Measurements from ENCODE around the gene PLEKHF1. TPM values are rescaled to one million over a fixed set of nuclear protein-coding genes. Genes with fewer than 3 reads are reported as not detected.
"Not testable (repeated sequence)": the region's sequence is repeated elsewhere in the genome, so short reads cannot be mapped to it uniquely, and the experiment has no call there.

Gene PLEKHF1
- total RNA-seq, 4 donors from 2014 or later, result 4.3 to 20.8 (median 17.1) TPM

DNA sequence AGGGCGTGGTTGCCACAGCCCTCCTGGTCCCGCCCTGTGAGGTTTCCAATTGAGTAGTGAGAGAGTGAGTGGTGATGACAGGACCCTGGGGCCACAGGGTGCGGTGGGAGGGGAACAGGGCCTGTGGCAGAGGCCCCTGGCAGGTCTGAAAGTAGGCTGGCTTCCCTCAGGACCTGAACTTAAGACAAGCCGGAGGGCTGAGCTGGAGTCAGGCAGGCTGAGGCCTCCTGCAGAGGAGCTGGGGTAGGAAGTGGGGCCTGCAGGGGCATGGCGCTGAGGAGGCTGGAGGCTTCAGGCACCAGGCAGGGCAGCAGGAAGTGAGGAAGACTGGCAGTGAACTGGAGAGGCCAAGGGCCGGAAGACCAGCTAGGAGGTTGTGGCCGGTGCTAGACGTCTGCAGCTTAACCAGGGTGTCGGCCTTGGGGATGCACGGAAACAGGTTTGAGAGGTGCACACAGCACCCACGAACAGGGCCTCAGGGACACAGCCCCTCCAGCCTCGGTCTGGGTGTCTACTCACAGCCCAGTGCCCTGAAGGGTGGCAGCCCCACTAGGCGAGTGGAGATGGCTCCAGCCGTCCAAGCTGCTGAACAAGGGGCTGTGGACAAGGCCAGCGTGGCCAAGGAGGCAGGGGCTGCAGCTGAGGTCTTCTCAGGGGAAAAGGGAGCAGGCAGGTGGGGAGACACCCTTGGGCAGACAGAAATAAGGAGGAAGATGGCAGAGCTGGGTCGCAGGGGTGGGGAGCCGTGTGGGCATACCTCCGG is 41.4 kb upstream of the PLEKHF1 start:
- Histone ChIP-seq H3K27ac (peak overlapping the region in 1 of 4 donors; percentile 13), H3K36me3 (no peaks in the 10 kb centered on the region), H3K27me3 (peaks cover 0 to 19% (median 0%) of the 10 kb centered on the region in 4 donors), H3K4me1 (peaks cover 0 to 2% (median 0%) of the 10 kb centered on the region in 3 donors), H3K4me3 (peak overlapping the region in 1 of 4 donors; percentile 4), H3K9me3 (no peaks in the 10 kb centered on the region)
- no peak for DNase-seq
- 60 to 84% methylated on average over 9 to 14 of the region's 18 CpGs for WGBS, 2 donors
- intact Hi-C loops (cut with DNase I), result no loop called here
- TF ChIP-seq POLR2A (IDR thresholded peaks at IDR 0.05) (no peak), CTCF (IDR thresholded peaks at IDR 0.05) (no peak)

GRCh38 chr19:29624489-29625185 is 40.6 kb upstream of the PLEKHF1 start:
- Histone ChIP-seq H3K4me3 (peak overlapping the region in 1 of 4 donors; percentile 4), H3K27me3 (peaks cover 0 to 19% (median 0%) of the 10 kb centered on the region in 4 donors), H3K36me3 (no peaks in the 10 kb centered on the region), H3K9me3 (no peaks in the 10 kb centered on the region), H3K27ac (no peak overlapping the region), H3K4me1 (peaks cover 0 to 2% (median 0%) of the 10 kb centered on the region in 3 donors)
- TF ChIP-seq CTCF (IDR thresholded peaks at IDR 0.05), result no peak
- no peak for TF ChIP-seq POLR2A (IDR thresholded peaks at IDR 0.05)
- 38 to 67% methylated on average over 2 to 4 of the region's 6 CpGs for WGBS, 2 donors
- DNase-seq, result no peak
- intact Hi-C loops (cut with DNase I), result no loop called here

DNA sequence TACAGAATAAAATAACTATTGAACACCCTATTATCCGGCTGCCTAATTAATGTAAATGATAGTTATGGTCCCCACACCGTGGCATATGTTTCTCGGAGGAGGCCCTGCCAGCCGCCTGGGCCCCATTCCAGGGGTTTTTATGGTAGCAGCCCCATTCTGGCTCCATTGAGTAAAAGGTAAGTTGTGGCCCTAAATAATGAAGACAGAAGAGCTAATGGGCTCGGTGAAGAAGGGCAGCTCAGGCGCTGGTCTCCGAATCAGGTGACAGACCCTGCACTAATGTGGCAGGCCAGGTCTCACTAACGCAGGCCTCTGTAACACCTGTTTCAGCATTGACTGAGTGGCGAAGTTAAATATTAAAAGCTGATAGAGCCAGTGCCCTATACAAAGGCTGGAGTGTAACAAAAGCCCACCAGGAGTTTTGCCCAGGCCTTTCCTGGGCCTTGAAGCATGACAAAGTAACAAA is 40.0 kb upstream of the PLEKHF1 start:
- H3K4me3 ChIP-seq, result no peak overlapping the region
- peaks cover 0 to 2% (median 0%) of the 10 kb centered on the region in 3 donors for H3K4me1 ChIP-seq
- no peaks in the 10 kb centered on the region for H3K9me3 ChIP-seq
- WGBS, 2 donors, result 79 to 83% methylated on average over 4 to 6 of the region's 9 CpGs
- no peak overlapping the region for H3K27ac ChIP-seq
- no peak for DNase-seq
- H3K27me3 ChIP-seq, result peaks cover 0 to 19% (median 0%) of the 10 kb centered on the region in 4 donors
- no peaks in the 10 kb centered on the region for H3K36me3 ChIP-seq
- TF ChIP-seq CTCF (IDR thresholded peaks at IDR 0.05), result no peak
- TF ChIP-seq POLR2A (IDR thresholded peaks at IDR 0.05), result no peak
- intact Hi-C loops (cut with DNase I), result no loop called here

DNA sequence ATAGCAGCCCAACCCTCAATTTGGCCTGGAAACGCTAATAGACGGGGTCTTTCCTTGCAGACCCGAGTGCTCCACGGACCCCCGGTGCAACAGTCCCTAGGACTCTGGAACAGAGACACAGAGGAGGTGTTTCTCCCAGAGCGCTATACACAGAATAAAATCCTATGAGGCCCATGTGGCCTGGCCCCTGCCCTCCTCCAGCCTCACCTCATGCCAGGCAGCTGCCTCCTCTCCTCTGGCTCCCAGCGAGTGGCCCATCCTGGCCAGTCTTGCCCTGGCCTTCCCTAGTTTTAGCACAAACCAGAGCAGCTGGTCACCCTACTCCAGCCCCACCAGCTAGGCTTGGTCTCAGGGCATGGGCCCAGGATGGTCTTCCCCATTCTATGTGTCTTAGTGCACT is 38.9 kb upstream of the PLEKHF1 start:
- intact Hi-C loops (cut with DNase I), result no loop called here
- Histone ChIP-seq H3K27me3 (peaks cover 0 to 11% (median 0%) of the 10 kb centered on the region in 4 donors), H3K4me3 (no peak overlapping the region), H3K4me1 (peaks cover 0 to 2% (median 0%) of the 10 kb centered on the region in 3 donors), H3K9me3 (no peaks in the 10 kb centered on the region), H3K36me3 (no peaks in the 10 kb centered on the region), H3K27ac (no peak overlapping the region)
- no peak for TF ChIP-seq POLR2A (IDR thresholded peaks at IDR 0.05)
- TF ChIP-seq CTCF (IDR thresholded peaks at IDR 0.05), result no peak
- WGBS, 2 donors, result 95 to 97% methylated on average over 7 of the region's 7 CpGs
- DNase-seq, result no peak

GRCh38 chr19:29626832-29627231 is 38.4 kb upstream of the PLEKHF1 start:
- intact Hi-C loops (cut with DNase I); DNase-seq; H3K4me1 ChIP-seq; H3K4me3 ChIP-seq; H3K9me3 ChIP-seq; H3K27ac ChIP-seq; H3K36me3 ChIP-seq: not testable (repeated sequence)
- peaks cover 0 to 10% (median 0%) of the 10 kb centered on the region in 4 donors for H3K27me3 ChIP-seq
- whole genome bisulfite sequencing, 2 donors, result 68 to 72% methylated on average over 8 to 9 of the region's 9 CpGs
